Lower lobe of right lung (tissue), 2 donors: ENCODE results near the gene FOXD2. TPM values are rescaled to one million over a fixed set of nuclear protein-coding genes. Genes with fewer than 3 reads are reported as not detected.

Experiments
- ATAC-seq, 2 donors: fragments of 200-7000 bp; cut with Tn5 transposase; one replicate each; pipeline ENCODE4 v1.9.1; 2020 to 2022; ENCODE audit warnings: mild to moderate bottlenecking in 2 of 2, moderate library complexity in 2 of 2
- DNase-seq: peaks from one replicate; pipeline ENCODE4 v3.0.0-alpha.2; 2020
- H3K27ac ChIP-seq: fragments of 200-600 bp; one replicate; pipeline ENCODE4 v1.8.0; 2022
- H3K27me3 ChIP-seq: fragments of 200-600 bp; one replicate; pipeline ENCODE4 v1.8.0; 2022; ENCODE audit warnings: low read depth
- H3K36me3 ChIP-seq: fragments of 200-600 bp; one replicate; pipeline ENCODE4 v1.8.0; 2022; ENCODE audit warnings: mild to moderate bottlenecking
- H3K4me1 ChIP-seq: fragments of 200-600 bp; one replicate; pipeline ENCODE4 v1.8.0; 2022
- H3K4me3 ChIP-seq: fragments of 200-600 bp; one replicate; pipeline ENCODE4 v1.8.0; 2022; ENCODE audit warnings: mild to moderate bottlenecking
- H3K9me3 ChIP-seq: fragments of 200-600 bp; one replicate; pipeline ENCODE4 v1.8.0; 2022
- intact Hi-C: fragments of 100-400 bp; cut with DNase I; formaldehyde crosslinking; loops from one replicate; pipeline ENCODE4 v1.11.0; 2022
- total RNA-seq: library from RNA; stranded (reverse); fragmentation: NEBNext Ultra II Directional; extraction: Animal tissue kit (Norgen Biotek cat#: 25700); gene quantifications from one replicate; pipeline ENCODE4 v1.2.1, GENCODE V29; 2021
- TF ChIP-seq, protein P1 (sequence below): fragments of 200-600 bp; IDR thresholded peaks from one replicate; pipeline ENCODE4 v1.8.0; 2022; ENCODE audit warnings: antibody characterized with exemption, mild to moderate bottlenecking
- donor health status: DM: no; HTN: yes; CAD: no; lungs with severe emphysema.

The FOXD2 gene
- total RNA-seq, 1 donor from 2014 or later: 0.44 TPM

DNA sequence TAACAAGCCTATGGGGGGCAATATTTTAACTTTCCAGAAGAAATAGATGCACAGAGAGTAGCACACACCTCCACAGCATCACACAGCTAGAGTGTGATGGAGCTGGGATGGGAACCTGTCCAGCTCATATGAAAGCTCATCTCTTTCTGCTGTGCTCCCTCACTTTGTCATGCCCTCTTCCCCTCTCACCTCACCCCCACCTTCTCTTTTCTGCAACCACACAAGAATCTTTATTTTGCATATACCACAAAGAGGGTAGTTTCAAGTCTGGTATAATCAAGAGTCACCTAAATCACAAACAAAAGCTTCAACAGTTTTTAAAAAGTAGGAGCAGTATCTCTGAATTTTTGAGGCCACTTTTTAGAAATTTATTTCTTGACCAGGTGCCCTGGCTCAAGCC lies 22.6 kb downstream of the FOXD2 start:
- no peak for DNase-seq
- TF ChIP-seq, protein P1, sequence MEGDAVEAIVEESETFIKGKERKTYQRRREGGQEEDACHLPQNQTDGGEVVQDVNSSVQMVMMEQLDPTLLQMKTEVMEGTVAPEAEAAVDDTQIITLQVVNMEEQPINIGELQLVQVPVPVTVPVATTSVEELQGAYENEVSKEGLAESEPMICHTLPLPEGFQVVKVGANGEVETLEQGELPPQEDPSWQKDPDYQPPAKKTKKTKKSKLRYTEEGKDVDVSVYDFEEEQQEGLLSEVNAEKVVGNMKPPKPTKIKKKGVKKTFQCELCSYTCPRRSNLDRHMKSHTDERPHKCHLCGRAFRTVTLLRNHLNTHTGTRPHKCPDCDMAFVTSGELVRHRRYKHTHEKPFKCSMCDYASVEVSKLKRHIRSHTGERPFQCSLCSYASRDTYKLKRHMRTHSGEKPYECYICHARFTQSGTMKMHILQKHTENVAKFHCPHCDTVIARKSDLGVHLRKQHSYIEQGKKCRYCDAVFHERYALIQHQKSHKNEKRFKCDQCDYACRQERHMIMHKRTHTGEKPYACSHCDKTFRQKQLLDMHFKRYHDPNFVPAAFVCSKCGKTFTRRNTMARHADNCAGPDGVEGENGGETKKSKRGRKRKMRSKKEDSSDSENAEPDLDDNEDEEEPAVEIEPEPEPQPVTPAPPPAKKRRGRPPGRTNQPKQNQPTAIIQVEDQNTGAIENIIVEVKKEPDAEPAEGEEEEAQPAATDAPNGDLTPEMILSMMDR: no peak
- Histone ChIP-seq H3K4me1 (no peaks in the 10 kb centered on the region), H3K27me3 (peaks cover 53% of the 10 kb centered on the region), H3K9me3 (no peaks in the 10 kb centered on the region), H3K27ac (no peak overlapping the region), H3K36me3 (no peaks in the 10 kb centered on the region), H3K4me3 (no peak overlapping the region)
- ATAC-seq: no peak
- intact Hi-C loops: no loop called here

DNA sequence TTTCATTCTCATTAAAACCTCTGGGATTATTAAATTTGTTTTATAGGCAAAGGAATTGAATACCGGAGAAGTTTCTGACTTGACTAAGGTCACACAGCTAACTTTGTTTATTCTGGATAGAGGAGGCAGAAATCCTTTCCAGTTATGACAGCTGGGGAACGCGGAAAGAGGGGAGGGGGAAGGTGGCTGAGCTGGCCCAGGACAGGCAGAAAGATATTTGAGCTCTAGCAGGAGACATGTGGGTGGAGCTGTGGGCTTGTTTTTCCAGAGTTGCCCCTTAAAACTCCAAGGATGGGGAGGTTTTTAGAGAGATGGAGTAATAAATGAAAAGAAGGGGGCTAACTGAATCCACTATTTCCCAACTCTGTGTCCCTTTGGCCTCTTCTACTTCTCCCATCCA lies 27.8 kb downstream of the FOXD2 start:
- H3K4me1 ChIP-seq: no peaks in the 10 kb centered on the region
- intact Hi-C loops: no loop called here
- H3K4me3 ChIP-seq: no peak overlapping the region
- DNase-seq: no peak
- H3K27ac ChIP-seq: no peak overlapping the region
- TF ChIP-seq, protein P1: no peak
- peaks cover 38% of the 10 kb centered on the region for H3K27me3 ChIP-seq
- no peak for ATAC-seq
- no peaks in the 10 kb centered on the region for H3K9me3 ChIP-seq
- no peaks in the 10 kb centered on the region for H3K36me3 ChIP-seq

DNA sequence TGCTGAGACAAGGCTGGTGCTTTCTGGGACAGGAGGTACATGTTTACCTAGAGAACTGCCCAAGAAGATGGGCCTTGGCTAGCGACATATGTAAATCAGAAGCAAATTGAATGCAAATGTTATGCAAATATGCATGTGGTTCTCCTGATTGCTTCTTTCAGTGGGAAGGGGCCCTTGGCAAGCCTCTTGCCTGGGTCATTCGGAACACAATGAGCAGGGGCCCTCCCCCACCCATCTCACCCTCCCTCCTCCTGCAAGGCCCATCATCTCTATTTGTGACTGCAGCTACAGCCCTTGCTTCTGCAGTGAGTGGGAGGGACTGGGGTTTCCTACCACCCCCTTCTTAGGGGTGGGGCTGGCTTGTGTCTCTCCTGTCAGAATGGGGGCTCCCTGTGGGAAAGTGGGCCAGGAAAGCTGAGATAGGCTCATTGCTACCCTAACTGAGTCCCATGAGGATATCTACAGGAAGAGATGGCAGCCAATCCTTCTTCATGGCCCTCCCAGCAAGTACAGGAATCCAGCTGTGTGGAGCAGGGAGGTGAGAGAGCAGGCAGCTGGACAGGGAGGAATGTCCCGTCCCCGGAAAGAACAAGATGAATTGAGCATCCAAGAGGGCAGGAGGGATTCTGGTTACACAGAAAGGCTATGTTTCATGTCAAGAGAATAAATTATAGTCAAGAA lies 31.0 kb downstream of the FOXD2 start:
- TF ChIP-seq, protein P1: no peak
- ATAC-seq: no peak
- H3K27ac ChIP-seq: no peak overlapping the region
- no peaks in the 10 kb centered on the region for H3K36me3 ChIP-seq
- no peak overlapping the region for H3K4me3 ChIP-seq
- H3K4me1 ChIP-seq: no peaks in the 10 kb centered on the region
- peaks cover 13% of the 10 kb centered on the region for H3K27me3 ChIP-seq
- no peaks in the 10 kb centered on the region for H3K9me3 ChIP-seq
- intact Hi-C loops: no loop called here
- DNase-seq: no peak

DNA sequence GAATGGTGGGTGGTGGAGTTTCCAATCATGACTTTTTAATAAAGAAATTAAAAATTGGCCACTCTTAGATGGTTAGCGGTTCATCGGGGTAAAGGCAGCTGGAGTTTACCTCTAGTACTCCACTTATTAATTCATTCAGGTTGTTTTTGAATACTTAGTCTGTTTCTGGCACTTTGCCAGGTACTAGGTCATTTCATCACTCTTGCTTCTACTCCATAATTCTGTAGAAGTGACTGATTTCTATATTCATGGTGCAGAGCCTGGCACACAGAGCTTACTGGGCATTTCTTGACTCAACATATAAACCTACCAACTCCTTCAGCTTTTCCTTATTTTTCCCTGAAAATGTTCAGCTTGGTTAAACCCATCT lies 31.5 kb downstream of the FOXD2 start:
- TF ChIP-seq, protein P1: no peak
- Histone ChIP-seq H3K36me3 (no peaks in the 10 kb centered on the region), H3K4me1 (no peaks in the 10 kb centered on the region), H3K4me3 (no peak overlapping the region), H3K27me3 (peaks cover 12% of the 10 kb centered on the region), H3K9me3 (no peaks in the 10 kb centered on the region), H3K27ac (no peak overlapping the region)
- intact Hi-C loops: no loop called here
- DNase-seq: no peak
- no peak for ATAC-seq

DNA sequence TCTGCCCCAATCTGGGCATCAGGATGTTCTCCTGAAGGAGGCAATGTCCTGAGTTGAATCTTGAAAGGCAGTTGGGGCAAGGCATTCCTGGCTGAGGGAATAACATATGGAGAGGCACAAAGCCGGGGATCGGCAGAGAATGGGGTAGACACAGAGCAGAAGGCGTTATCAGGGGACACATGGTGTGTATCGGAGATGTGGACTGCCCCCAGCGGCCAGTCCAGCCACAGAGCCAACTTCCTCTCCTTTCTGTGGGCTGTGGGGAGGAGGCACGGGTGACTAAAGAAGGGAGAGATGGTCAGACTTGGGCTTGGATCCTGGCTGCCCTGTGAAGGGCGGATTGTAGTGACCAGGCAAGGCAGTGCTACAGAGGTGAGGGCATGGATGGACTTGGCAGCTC lies 32.1 kb downstream of the FOXD2 start:
- no peaks in the 10 kb centered on the region for H3K36me3 ChIP-seq
- no peak overlapping the region for H3K4me3 ChIP-seq
- ATAC-seq (peak in 1 of 2 donors; percentile 39), DNase-seq (no peak)
- intact Hi-C loops: no loop called here
- no peaks in the 10 kb centered on the region for H3K4me1 ChIP-seq
- H3K9me3 ChIP-seq: no peaks in the 10 kb centered on the region
- peaks cover 12% of the 10 kb centered on the region for H3K27me3 ChIP-seq
- no peak overlapping the region for H3K27ac ChIP-seq
- TF ChIP-seq, protein P1: no peak
